ENCODE data around the gene KCNJ16.
"Not testable (repeated sequence)": the region's sequence is repeated elsewhere in the genome, so short reads cannot be mapped to it uniquely, and the experiment has no call there.

Gene KCNJ16

DNA sequence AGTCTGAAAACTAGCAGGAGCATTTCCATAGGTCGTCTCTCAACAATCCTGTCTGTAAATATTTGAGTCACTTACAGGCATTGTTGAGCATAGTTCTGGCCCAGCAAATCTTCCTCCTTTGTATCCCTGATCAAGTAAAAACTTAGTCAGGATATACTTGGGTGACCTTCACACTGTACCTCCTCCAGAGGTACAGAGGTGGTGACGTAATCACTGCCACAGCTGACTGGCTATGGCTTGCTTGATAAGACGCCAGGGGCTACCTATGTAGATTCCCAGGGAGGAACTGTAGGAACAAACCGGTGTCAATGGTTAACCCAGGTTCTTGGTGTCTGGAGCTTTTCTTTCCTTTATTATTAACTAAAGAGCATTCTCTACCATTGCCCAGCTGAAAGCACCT is at the start of gene KCNJ16:
KCNJ16 (plus strand) TSS at position 270 of the 400 bp plus-strand sequence. CDS start 56,863 bp downstream, outside the sequence.
- no peak for DNase-seq

DNA sequence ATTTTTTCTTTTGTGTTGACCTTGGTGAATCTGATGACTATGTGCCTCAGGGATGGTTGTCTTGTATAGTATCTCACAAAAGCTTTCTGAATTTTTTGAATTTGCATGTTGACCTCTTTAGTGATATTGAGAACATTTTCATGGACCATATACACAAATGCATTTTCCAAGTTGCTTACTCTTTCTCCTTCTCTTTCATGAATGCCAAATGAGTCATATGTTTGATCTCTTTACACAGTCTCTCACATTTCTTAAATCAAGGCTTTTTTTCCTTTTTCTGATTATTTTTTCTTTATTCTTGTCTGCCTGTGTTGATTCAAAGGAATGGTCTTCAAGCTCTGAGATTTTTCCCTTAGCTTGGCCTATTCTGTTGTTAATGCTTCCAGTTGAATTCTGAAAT is 46.6 kb upstream of the KCNJ16 start:
- DNase-seq: no peak

DNA sequence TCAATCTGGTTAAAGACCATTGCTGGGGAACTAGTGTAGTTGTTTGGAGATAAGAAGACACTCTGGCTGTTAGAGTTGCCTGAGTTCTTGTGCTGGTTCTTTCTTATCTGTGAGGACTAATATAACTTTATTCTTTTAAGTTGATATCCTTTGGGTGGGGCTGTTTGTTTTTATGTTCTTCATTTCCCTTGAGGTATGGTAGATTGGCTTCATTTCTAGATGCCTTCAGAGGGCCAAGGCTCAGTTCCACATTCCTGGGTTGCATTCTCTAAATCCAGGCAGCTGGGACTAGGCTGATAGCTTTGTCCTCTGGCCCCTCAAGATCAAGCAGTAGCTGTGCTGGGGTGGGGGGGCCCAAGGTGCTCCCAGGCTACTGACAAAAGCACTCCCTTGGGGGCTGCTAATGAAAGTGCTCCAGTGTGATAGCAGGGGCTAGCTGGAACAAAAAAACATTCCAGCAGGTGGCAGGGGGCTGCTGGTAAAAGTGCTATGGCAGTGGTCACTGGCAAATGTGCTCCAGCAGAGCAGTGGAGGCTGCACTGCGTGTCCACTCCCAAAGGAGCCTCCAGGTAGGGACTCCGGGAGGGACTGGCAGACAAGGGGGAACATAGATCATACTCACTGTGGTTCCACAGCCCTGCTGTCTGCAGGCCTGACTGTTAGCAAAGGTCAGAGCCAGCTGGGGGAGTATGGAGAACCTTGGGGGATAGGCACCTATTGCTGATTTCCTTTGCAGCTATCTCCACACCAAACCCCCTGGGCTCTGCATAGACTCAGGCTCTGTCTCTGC is 45.9 kb upstream of the KCNJ16 start:
- no peak for DNase-seq

DNA sequence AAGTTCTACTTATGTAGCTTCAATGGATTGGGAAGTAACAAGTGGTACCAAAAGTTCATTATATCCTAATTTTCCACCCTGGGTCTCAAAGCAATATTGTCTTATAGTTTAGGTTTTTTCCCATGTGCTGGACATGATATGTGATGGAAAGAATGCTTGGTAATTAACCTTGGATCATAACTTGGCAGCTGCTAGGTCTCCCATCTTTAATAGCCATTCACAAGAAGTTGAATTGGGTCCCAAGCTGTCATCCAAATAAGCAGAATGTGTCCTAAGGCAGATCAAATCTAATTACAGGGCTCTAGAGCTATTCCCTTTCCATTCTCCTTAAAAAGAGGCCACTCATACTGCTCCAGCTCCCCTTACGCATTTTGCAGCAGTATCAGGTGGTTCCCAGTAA is 44.7 kb upstream of the KCNJ16 start:
- DNase-seq: no peak

DNA sequence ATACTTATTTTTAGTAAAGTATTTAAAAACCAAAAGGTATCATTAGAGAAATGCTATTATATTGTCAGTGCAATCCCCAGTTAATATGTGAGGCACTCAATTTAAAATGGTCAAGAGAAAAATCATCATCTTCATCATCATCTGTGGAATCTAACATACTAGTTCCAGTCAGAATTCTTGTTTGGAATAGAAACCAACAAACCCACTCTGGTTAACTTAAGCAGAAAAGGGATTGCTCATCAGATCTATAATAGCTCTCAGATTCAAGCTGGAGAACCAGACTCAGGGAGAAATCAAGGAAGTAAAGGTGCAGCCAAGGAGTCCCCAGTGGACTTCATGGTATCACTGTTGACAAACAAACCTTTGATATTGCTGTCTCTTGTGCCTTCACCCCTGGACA is 43.7 kb upstream of the KCNJ16 start:
- no peak for DNase-seq

DNA sequence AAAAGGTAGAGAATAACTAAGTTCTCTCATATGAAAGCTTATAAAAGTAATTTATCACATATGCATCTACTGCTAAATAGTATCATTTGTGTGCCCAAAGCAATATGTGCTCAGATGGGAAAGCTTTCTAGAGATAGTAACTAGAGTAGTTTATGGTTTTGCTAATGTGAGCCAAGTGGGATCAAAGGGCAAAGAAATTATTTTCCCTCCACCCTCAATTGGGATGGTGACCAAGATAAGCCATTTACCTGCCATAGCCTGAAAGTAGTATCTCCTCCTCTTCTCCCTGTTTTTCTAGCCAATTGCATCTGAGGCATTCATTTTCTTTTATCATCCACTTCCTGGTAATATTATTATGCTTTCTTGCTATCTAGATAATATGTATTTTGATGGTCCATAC is 41.9 kb upstream of the KCNJ16 start:
- DNase-seq: no peak

DNA sequence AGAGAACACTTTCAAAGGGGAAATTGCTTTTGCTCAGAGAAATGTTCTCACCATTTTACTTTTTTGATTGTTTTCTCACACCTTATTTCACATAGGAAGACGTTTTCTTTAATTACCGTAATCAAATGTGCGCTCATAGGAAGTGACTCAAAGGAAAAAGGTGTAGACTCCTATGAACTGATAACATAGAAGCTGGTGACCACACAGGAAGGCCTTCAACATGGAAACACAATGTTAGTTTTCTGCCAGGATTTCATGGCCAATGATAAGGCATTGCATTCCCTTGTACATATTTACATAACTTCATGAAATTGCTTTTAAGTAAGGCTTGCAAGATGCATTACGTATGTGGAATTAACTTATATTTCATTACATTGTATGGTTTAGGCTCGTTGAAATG is 40.9 kb upstream of the KCNJ16 start:
- DNase-seq: no peak

DNA sequence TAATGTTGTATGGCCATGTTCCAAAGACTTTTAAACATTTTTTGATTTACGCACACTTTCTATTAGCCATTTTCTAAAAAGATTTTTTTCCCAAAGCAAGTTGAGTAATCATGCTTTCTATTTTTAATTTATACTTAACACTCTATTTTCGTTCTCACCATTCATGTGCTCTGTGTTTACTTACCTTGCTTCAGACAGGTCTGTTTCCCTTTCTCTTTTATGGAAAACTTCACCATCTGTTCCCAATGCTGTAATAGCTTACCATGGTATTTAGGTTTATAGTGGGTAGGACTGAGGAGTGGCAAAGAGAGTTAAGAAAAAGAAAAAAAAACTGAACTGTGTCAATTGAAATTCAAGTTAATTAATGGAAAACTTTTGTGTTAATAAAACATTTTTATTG is 37.5 kb upstream of the KCNJ16 start:
- no peak for DNase-seq

DNA sequence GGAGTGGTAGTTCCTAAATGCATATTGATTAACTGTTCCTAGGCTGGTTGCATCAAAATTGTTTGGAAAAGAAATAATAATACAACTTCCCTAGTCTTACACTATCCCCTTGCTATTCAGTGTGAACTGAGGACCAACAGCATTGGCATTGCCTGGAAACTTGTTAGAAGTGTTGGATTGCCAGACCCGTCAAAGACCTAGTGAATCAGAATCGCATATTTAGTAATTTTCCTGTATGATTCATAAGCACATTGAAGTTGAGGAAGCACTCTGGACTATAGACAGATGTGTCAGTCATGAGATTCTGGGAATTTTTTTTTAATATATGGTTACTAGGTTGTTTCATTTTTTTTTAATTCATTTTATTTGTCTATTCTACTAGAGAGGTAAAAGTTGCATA is 34.7 kb upstream of the KCNJ16 start:
- no peak for DNase-seq

DNA sequence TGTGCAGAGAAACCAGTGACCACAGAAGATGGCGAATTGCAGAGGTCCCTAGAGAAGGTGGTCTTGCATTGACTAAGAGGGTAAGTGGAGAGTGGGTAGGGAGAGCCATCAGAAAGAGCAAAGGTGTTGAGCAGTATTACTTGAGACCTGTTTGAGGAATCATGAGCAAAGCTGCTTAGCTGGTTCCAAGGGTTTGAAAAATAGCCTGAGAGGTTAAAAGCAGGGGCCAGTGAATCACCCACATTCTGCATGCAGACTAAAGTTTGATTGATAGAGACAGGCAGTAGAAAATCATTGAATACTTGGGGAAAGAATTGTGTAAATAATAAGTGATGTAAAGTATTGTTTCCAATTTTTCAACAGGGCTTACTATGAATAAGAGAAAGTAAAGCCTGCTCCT is 34.0 kb upstream of the KCNJ16 start:
- no peak for DNase-seq

DNA sequence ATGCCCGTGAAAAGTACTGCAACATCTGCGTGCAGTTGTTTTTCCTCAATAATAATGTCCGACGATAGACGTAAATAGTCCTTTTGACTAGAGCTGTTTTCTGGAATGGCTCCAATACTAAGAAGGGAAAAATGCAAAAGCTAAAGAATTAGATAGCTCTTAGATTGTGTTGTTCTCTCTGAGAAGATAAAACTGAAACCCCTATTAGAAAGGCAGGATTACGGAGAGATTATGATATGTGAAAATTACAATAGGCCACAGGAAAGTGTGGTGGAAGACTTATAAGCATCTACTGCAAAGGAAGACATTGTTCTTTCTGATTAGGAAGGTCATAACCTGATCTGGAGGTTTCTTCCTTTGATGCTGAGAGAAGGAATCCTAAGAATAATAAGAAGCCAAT is 33.5 kb upstream of the KCNJ16 start:
- no peak for DNase-seq

DNA sequence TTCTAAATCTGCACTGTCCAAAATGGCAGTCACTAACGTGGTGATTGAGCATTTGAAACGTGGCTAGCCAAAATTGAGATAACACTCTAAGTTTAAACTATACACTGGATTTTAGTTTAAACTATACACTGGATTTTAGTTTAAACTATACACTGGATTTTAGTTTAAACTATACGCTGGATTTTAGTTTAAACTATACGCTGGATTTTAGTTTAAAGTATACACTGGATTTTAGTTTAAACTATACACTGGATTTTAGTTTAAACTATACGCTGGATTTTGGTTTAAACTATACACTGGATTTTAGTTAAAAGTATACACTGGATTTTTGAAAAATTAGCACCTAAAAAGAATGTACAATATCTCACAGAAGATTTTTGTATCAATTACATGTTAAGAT is 29.2 kb upstream of the KCNJ16 start:
- not testable (repeated sequence) for DNase-seq

DNA sequence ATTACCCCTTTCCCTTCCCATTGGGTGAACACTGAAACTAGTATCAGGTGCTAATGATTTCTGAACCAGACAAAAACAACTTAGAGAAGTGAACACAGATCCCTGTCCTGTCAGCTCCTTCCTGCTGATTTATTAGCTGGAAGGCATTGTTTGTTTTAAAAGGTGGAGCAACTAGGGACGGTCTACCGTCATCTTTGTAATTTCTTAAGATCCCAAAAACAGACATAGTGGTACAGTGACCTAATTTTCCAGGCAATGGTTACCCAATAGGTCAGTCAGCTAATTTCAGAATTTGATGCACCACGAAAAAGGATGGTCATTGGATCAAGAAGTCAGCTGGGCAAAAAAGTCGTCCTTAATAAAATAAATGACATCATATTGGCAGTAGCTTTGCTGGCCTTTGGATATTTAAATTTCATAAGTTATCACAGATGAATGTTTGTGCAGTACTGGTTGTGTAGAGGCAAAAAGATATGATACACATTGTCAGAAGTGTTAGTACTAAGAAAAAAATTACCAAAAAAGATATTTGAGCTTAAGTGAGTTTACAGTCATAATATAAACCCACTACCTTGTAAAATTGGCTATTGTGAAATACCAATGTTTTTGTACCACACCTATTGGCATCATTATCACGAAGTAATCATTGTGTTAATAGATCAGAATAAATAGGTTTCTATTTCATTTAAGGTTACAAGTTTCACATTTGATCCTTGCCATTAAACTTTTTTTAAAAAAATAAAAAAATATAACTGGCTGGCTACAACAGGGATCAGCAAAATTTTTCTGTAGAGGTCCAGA is 27.2 kb upstream of the KCNJ16 start:
- no peak for DNase-seq

DNA sequence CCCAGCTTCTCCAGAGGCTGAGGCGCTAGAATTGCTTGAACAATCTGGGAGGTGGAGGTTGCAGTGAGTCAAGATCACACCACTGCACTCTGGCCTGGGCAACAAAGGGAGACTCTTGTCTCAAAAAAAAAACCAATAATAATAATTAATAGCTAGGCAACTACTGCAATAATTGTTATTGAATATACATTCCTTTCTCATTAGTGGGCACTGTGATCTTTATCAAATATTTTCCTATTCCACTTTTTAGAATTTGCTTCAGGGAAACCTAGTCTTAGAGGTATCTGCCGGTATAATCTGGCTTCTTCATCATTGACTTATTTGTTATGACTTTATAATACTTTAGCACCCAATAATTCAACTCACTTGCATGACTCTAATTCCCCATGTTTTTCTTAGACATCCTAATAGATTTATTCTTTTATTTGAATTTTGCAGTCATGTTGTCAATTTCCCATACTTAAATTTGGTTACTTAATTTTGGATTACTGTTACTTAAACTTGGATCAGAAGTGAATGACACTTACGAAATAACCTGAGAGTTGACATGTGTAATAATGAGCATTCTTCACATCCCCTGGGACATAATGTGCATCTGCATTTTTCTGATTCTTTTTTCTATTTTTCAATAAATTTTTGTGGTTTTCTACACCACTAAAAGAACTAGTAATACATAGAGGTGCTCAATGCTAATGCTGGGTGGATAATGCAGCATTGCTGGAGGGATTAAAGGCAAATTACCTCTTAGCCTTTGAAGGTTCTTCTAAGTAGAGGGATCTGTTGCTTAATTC is 25.0 kb upstream of the KCNJ16 start:
- no peak for DNase-seq

DNA sequence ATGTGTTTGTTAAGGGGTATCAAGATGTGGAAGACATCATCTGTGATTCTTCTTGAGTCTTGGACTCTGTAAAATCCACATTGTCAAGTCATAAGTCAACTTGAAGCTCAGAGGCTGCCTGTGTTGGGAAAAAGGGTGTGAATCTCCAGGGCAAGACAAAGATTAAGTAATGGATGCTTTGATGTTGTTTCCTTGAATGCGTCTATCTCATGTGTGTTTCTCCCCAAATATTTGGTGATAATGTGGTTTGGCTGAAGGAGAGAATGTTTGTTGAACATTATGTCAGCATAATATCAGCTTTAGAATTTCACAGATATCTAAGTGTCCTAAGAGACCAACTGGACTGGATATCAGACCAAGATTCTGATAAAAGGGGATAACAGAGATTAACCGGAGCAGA is 24.1 kb upstream of the KCNJ16 start:
- DNase-seq: no peak

DNA sequence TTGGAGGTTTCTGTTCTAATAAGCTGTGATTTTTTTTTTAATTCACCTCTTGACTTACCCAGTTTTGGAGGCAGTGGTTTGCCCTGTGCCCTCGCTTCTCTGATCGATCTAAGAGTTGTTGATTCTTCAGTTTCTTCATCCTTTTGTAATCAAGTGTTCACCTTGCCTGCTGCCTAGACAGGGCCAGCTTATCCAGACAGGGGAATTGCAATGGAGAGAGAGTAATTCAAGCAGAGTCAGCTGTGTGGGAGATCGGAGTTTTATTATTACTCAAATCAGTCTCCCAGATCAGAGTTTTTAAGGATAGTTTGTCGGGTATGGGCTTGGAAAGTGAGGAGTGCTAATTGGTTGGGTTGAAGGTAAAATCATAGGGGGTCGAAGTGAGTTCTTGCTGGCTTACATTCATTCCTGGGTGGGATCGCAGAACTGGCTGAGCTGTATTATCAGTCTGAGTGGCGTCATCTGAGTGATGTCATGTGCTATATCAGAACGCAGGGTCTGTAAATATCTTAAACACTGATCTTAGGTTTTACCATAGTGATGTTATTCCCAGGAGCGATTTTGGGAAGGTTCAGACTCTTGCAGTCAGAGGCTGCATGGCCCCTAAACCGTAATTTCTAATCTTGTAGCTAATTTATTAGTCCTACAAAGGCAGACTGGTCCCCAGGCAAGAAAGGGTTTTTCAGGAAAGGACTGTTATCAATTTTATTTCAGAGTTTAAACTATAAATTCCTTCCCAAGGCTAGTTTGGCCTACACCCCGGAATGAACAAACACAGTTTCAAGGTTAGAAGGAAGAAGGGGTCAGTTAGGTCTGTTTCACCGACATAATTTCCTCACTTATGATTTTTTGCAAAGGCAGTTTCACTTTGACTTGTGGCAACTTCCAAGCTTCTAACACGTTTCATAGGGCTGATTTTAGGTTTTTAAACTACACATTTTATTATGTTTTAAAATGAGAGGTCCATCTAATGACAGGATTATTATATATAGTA is 21.5 kb upstream of the KCNJ16 start:
- DNase-seq: no peak

DNA sequence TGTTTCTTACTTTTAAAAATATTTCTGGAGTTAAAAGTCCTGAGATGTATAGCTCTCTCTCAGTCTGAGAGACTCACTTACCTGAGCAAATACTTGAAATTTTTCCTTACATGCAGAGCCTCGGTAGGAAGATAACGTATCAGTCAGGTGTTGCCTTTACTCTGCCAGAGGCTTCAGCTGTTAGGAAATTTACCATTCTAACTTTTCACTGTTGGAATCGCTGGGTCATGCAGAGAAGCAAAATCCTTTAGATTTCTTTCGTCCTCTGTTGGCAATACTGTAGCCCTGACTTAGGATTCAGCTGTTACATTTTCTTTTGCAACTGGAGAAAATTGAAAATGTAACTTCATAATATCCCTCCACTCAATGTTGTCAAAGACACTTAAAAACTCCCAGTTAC is 20.0 kb upstream of the KCNJ16 start:
- no peak for DNase-seq

DNA sequence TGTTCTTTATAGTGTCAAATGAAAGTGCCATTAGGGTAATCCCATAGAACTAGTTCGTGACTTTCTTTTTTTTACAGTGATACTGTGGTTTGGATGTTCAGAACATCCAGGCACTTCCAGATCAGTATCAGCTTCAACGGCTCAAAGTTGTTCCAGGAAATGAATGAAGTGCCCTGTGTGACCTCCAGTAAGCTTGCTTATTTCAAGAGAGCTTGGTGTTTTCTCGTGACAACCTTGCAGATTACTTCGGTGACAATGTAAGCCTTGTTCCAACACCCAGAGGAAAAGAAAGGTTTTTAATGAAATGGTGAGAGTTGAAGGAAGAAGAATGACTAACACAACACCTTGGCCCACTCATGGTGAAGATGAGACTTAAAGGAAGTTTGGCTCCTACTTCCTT is 16.0 kb upstream of the KCNJ16 start:
- no peak for DNase-seq

DNA sequence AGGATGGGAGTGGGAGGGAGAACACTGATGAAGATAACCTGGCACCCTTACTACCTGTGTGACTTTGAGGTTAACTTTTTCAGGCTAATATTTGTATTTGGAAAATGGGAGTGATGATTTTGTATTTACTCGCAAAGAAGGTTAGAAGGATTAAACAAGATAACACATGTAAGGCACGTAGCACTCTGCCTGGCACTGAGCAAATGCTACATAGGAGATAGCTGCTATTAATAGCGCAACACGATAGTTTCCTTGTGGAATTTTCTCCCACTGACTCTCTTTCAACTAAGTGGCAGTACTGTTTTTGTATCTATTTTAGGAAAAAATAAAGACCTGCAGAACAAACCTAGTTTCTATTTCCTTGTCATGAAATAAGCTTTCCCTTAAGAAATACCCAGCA is 15.4 kb upstream of the KCNJ16 start:
- DNase-seq: no peak

DNA sequence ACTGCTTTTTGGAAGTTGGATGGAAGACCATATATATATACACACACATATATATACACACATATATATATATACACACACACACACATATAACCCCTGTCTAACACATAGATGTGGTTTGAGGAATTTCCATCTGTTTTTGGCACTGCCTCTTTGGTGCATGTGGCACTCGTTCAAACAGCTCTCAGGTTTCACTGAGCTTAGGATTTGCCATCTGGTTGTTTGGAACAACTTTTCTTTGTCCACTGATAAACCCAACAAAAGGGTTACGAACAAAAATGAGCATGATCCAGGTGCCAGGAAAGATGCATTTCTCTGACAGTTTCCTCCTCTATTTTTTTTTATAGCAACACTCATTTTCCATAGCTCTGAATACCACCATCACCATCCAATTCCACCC is 14.6 kb upstream of the KCNJ16 start:
- DNase-seq: no peak

DNA sequence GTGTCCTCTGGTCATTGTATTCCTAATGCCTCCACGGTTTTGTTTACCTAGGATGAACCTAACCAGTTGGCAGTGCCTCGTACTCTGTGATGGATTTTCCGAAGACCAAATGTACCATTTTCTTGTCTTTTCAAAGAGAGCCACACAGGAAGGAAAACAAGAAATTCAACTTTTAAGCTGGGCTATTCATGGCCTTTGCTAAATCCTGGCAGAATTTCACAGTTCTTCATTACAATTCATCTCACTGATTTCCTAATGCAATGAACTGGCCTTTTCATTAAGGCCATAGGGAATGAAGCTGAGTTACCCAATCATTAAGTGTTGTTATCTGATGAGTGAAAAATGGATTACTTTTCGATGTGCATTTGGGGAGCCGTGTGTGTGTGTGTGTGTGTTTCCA is 7.9 kb upstream of the KCNJ16 start:
- no peak for DNase-seq

DNA sequence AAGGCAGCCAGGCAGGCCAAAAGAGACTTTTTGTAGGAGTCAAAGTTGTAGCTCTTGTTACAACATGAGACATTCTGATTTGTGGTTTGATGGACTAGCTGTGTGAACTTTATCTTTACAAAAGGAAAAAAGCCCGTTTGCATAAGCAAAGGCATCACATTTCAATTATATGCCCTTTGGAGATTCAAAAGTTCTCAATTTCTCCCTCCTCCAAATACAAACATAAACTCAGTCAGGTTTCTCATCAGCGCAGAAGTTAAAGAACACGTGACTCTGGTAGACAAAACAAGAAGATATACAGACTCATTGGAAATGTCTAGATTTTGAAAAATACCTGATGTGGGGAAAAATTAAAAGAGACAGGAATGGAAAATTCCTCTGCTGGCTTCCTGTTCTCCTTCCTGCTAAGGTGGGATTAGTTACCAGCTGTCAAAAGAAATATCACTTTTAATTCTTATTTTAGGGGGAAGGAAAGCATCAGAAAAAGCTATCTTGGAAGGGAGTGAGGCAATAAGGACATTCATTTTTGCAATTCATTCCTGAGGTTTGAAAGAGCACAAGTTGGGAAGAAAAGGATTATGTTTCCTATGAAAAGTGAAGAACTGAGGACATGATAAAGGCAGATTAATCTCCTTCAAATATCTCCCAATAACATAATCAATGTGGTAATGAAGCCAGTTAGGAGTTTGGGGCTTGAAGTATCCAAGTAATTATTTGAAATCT is 4.6 kb upstream of the KCNJ16 start:
- DNase-seq: no peak

Data from 8988T (cell line).